IPS-NIHi11 (cell line): ENCODE data around the gene APOO.
A peak's percentile ranks its signal among the peaks of the same experiment; 100 is the strongest.
"Not testable (repeated sequence)": the region's sequence is repeated elsewhere in the genome, so short reads cannot be mapped to it uniquely, and the experiment has no call there.

Source experiments
- DNase-seq: peaks from one replicate; pipeline ENCODE4 v3.0.0; 2012; ENCODE audit warnings: mixed read lengths, low spot score

The APOO gene

GRCh38 chrX:23902419-23902818 lies 5.3 kb downstream of the APOO start:
- DNase-seq, result no peak

DNA sequence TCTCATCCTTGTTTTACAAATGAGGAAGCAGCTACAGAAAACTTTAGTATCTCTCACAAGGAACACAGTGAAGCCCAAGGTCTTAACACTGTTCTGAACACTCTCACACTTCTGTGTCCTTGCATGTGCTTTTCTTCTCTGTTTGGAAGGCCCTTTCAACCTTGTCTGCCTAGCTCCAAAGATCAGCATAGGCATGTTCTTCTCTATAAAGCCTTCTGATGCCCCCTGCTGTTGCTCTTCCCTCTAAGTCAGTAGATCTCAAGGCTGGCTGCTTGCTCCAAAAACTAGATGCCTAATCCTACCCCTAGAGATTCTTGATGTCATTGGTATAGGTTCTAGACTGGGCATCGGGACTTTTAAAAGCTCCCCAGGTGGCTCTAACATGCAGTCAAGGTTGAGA lies 5.9 kb downstream of the APOO start:
- DNase-seq, result peak; percentile 14

DNA sequence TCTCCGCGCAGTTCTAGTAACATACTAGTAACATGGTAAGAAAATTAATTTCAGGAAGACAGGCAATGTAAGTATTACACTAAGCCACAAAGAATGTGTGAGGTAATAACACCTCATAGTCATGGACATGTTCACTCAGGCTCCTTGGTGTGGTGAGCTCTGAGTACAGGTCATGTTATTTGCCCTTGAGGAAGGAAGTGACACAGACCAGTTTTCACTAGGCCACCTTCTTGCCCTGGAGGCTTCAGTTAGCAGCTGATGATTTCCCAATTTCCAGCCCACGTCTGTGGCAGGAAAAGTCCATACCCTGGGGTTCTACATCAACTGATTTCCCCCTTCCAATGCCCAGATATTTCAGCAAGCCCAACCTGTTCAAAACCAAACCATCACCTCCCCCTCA lies 6.7 kb downstream of the APOO start:
- no peak for DNase-seq

DNA sequence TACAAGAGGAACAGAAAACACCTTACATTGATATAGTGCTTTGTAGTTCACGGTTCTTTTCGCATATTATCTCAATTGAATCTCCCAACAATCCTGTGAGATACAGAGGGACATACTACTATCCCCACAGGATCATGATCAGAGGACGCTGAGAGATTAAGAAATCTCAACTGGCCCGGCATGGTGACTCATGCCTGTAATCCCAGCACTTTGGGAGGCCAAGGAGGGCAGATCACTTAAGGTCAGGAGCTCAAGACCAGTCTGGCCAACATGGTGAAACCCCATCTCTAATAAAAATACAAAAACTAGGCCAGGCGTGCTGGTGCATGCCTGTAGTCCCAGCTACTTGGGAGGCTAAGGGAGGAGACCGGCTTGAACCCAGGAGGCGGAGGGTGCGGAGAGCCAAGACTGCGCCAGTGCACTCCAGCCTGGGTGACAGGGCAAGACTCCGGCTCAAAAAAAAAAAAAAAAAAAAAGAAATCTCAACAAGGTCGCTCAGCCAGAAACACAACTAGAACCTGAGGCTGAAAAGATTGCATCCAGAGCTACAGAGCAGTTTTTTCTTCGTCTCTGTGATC lies 7.4 kb downstream of the APOO start:
- DNase-seq, result no peak

DNA sequence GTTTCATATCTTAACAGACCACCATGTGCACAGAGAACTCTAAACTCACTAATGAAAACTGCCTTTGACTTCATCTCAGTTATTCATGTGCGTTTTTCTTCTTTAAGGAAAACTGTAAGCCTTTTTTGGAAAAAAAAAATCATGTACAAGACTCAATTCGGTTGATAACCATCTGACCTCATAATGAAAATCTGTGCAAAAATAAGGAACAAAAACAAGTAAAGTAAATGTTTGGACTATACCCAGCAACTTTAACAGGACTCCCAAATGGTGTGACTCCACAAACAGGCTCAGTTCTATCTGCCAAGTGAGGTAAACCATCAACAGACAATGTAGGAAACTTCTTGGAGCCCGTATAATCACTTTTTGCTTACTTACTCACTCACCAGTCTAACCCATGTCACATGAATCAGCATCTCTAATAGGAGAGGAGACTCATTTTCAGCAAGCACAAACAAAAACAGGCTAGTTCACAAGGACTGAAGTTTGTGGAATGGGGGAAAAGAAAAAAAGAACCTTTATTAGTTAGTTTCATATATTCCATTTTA lies 9.3 kb downstream of the APOO start:
- no peak for DNase-seq

DNA sequence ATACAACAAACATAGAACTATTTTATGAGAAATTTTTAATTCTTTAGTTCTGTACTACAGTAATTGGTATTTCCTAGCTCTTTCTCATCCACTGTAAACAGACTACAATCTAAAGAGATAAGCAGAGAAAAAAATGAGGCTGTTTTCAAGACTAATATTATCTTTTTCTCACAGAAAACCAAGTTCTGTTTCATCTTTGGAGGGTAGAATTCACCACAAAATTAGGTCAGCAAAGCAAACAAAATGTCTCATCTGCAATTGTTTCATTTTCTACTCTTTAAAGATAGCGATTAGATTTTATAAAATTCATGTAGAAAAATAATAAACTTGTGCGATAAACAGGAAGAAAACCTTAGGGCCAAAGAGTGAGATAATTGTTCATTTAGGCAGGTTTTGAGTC lies 10.8 kb downstream of the APOO start:
- no peak for DNase-seq

DNA sequence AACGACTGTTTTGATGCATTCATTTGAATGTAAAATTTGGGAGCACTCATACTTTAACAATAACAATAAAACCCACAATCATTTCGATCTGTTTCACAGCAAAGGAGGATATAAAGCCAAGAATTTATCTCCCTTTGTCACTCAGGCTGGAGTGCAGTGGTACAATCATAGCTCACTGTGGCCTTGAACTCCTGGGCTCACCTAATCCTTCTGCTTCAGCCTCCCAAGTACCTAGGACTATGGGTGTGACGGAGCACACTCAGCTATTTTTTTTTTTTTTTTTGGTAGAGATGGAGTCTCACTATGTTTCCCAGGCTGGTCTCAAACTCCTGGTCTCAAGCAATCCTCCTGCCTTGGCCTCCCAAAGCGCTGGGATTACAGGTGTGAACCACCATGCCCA lies 11.2 kb downstream of the APOO start:
- not testable (repeated sequence) for DNase-seq

GRCh38 chrX:23894993-23895392 lies 12.7 kb downstream of the APOO start:
- DNase-seq, result not testable (repeated sequence)

GRCh38 chrX:23890933-23891332 lies 16.8 kb downstream of the APOO start:
- no peak for DNase-seq

- DNase-seq, result no peak
Observed at GRCh38 chrX:23888887-23889501, 18.7 kb downstream of the APOO start.

GRCh38 chrX:23887918-23888317 lies 19.8 kb downstream of the APOO start:
- no peak for DNase-seq

DNA sequence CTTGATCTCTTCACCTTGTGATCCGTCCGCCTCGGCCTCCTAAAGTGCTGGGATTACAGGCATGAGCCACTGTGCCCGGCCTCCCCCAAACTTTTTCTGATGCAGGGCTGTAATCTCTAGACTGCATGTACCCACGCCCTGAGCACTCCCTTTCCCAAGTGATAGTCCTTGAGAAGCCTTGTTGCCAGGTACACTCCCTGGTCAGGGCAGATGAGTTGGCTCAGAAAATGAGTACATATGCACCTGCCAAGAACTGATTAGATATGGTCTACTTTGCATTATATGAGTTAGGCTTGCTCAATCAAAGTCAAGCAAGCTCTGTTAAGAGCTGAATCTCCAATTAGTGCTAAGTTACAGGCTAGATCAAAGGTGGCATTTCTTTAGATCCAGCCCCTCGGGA lies 20.3 kb downstream of the APOO start:
- DNase-seq, result no peak

- no peak for DNase-seq
Observed at GRCh38 chrX:23885803-23886202, 21.9 kb downstream of the APOO start.

DNA sequence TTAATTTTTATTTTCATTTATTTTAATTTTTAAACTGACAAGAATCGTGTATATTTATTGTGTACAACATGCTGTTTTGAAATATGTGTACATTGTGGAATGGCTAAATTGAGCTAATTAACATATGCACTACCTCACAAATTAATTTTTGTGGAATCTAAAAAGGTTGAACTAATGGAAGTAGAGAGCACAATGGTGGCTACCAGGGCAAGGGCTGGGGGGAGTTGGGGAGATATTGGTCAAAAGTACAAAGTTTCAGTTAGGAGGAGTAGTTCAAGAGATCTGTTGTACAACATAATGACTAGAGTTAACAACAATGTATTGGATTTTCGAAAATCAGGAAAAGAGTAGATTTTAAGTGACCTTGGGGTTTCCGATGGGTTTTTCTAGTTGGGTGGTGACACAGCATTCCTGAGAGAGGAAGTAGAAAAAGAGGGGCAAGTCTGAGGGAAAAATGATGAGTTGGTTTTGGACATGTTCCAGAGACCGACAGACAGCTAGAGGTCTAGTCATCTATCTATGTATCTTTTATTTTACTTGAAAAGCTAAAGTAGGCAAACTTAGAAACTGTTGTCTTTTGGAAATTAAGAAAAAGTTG lies 23.2 kb downstream of the APOO start:
- DNase-seq, result no peak

DNA sequence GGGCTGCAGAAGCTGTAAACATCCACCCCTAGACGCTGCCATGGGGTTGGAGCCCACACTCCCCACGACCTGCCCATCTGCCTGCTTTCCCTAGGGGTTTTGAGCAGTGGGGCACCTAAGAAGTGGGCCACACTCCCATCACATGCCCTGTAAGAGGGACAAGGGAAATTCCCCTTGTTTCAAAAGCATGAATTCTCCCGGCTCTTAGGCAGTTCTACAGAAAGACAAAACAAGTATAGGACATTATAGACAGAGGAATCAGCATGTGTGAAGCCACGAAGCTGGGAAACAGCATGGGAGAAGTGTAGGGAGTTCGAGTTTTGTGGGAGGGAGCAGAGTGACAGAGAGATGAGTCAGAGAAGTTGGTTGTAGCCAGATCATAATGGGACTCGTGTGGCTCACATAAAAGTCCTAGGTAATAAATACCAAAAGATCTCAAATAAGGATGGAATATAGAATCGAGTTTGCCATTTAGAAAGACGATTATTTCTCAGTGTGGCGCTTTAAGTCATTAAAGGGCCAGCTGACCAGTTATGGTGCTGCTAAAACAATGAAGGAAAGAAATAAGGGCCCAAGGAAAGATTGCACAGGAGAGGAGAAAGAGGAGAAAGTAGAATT lies 23.9 kb downstream of the APOO start:
- DNase-seq, result peak; percentile 11

- DNase-seq, result no peak
Observed at GRCh38 chrX:23879380-23880090, 28.2 kb downstream of the APOO start.

- DNase-seq, result no peak
Observed at GRCh38 chrX:23871905-23872546, 35.7 kb downstream of the APOO start.

- DNase-seq, result no peak
Observed at GRCh38 chrX:23870041-23870440, 37.7 kb downstream of the APOO start.

DNA sequence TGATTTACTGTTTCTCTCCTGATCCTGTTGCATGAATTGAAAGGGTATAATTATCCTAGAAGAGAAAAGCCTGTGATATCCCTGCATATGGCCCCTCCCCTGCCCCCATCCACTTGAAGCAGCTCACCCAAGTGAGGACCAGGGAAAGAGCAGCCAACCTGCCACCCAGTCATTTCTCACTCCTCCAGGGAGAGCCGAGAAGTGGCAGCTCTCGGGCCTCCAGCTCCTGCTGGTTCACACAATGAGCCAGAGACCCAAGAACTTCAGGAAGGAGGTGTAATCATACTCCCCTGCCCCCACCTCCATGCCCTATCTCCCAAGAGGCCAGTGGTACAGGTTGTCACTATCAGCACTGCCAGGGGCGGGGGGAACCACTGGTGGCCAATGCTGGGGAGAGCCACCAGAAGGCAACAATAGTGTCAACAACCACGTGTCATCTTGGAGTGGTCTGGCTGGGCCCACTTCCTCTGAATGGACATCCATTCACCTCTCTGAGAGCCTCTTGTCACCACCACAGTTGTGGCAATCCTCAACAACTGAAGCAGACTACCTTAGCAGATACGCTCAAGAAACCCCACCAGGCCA lies 42.9 kb downstream of the APOO start:
- DNase-seq, result no peak

DNA sequence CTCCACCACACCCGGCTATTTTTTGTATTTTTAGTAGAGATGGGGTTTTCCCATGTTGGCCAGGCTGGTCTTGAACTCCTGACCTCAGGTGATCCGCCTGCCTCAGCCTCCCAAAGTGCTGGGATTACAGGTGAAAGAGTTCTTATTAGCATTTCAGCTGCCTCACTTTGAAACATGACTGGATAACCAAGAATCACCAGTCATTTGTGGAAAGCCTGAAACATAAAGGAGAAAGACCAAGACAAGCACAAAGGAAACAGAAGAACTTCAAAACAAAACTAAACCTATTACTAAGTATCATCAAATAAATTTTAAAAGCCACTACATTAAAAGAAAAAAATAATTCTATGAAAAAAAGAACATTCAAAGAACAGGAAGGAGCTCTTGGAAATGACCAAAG lies 45.8 kb downstream of the APOO start:
- DNase-seq, result not testable (repeated sequence)

GRCh38 chrX:23861215-23861896 lies 46.4 kb downstream of the APOO start:
- no peak for DNase-seq
